T1000 (cell line): ENCODE measurements around the gene GPR27.

Source experiments
- DNase-seq: peaks from one replicate; lab custom pipeline; 2025; ENCODE audit warnings: mixed read lengths; lab: John Stamatoyannopoulos, UW

GPR27 gene

GRCh38 chr3:71786217-71786549, 32.5 kb downstream of the GPR27 start:
- no peak for DNase-seq

- no peak for DNase-seq
These were observed 32.9 kb downstream of the GPR27 start for GRCh38 chr3:71786551-71786950.

GRCh38 chr3:71787851-71788405, 34.3 kb downstream of the GPR27 start:
- no peak for DNase-seq

- no peak for DNase-seq
These were observed 36.3 kb downstream of the GPR27 start for GRCh38 chr3:71789922-71790321.

GRCh38 chr3:71791634-71792033, 38.0 kb downstream of the GPR27 start:
- no peak for DNase-seq

- DNase-seq, result no peak
These were observed 42.6 kb downstream of the GPR27 start for GRCh38 chr3:71796290-71796689.

- no peak for DNase-seq
These were observed 43.8 kb downstream of the GPR27 start for GRCh38 chr3:71797455-71797854.

GRCh38 chr3:71800023-71800422, 46.4 kb downstream of the GPR27 start:
- DNase-seq, result no peak

GRCh38 chr3:71801986-71802385, 48.3 kb downstream of the GPR27 start:
- DNase-seq, result no peak

- DNase-seq, result no peak
These were observed 49.6 kb downstream of the GPR27 start for GRCh38 chr3:71803248-71803647.

- DNase-seq, result no peak
These were observed 51.5 kb downstream of the GPR27 start for GRCh38 chr3:71805199-71805598.

- DNase-seq, result no peak
These were observed 52.0 kb downstream of the GPR27 start for GRCh38 chr3:71805691-71806090.
